Mesenchymal stem cell (in vitro differentiated cells and primary cell): ENCODE results near the gene TIPIN.
A peak's percentile ranks its signal among the peaks of the same experiment; 100 is the strongest.
"Not testable (repeated sequence)": the region's sequence is repeated elsewhere in the genome, so short reads cannot be mapped to it uniquely, and the experiment has no call there.

Source experiments
- DNase-seq: peaks from one replicate; pipeline ENCODE4 v3.0.0-alpha.2; 2013
- H2AFZ ChIP-seq: one replicate; pipeline ENCODE4 v1.6.1; 2013; ENCODE audit warnings: low read depth, mild to moderate bottlenecking, control low read depth, inconsistent platforms, low read length, moderate library complexity
- H2AK5ac ChIP-seq: 2 replicates; pipeline ENCODE4 v1.6.1; 2013; ENCODE audit warnings: low read length, moderate library complexity, mild to moderate bottlenecking, inconsistent platforms; ENCODE audit not compliant: severe bottlenecking
- H2BK120ac ChIP-seq: one replicate; pipeline ENCODE4 v1.6.1; 2013; ENCODE audit warnings: low read depth, mild to moderate bottlenecking, inconsistent platforms, low read length, moderate library complexity
- H2BK12ac ChIP-seq, 2 experiments: one replicate each; pipeline ENCODE4 v1.6.1; 2013; ENCODE audit warnings: inconsistent platforms in 2 of 2, low read length in 2 of 2, mild to moderate bottlenecking in 2 of 2, moderate library complexity in 2 of 2, control low read depth in 1 of 2
- H2BK15ac ChIP-seq: one replicate; pipeline ENCODE4 v1.6.1; 2013; ENCODE audit warnings: mild to moderate bottlenecking, low read depth, inconsistent platforms; ENCODE audit not compliant: poor library complexity, severe bottlenecking
- H2BK5ac ChIP-seq: 2 replicates; pipeline ENCODE4 v1.6.1; 2013; ENCODE audit warnings: low read depth, mild to moderate bottlenecking, low read length, control low read depth, inconsistent platforms; ENCODE audit not compliant: poor library complexity, severe bottlenecking
- H3K14ac ChIP-seq, 2 experiments: one replicate each; pipeline ENCODE4 v1.6.1; 2013; ENCODE audit warnings: inconsistent platforms in 2 of 2, low read length in 2 of 2, control low read depth in 1 of 2, mild to moderate bottlenecking in 1 of 2, moderate library complexity in 1 of 2
- H3K18ac ChIP-seq, 2 experiments: one replicate each; pipeline ENCODE4 v1.6.1; 2013; ENCODE audit warnings: inconsistent platforms in 2 of 2, low read length in 2 of 2, control low read depth in 1 of 2, low read depth in 1 of 2, mild to moderate bottlenecking in 1 of 2
- H3K23ac ChIP-seq, 2 experiments: one replicate each; pipeline ENCODE4 v1.6.1; 2013; ENCODE audit warnings: inconsistent platforms in 2 of 2, low read length in 2 of 2, mild to moderate bottlenecking in 2 of 2, moderate library complexity in 2 of 2, control low read depth in 1 of 2
- H3K27ac ChIP-seq: 2 replicates; pipeline ENCODE4 v1.5.1; 2013; ENCODE audit warnings: mild to moderate bottlenecking, moderate library complexity, low read length, control low read depth, inconsistent platforms; ENCODE audit not compliant: poor library complexity, severe bottlenecking
- H3K27me3 ChIP-seq, 2 experiments: 2 replicates each; pipeline versions ENCODE4 v1.6.1 to v1.7.0; 2013; ENCODE audit warnings: low read length in 2 of 2, mild to moderate bottlenecking in 2 of 2, moderate library complexity in 2 of 2, control low read depth in 1 of 2, inconsistent platforms in 1 of 2; ENCODE audit not compliant: control insufficient read depth in 1 of 2, insufficient read depth in 1 of 2
- H3K36me3 ChIP-seq, 2 experiments: 2 replicates each; pipeline versions ENCODE4 v1.6.1 to v1.7.0; 2013; ENCODE audit warnings: low read length in 2 of 2, control low read depth in 1 of 2, inconsistent platforms in 1 of 2, low read depth in 1 of 2, mild to moderate bottlenecking in 1 of 2; ENCODE audit not compliant: insufficient read depth in 2 of 2, control insufficient read depth in 1 of 2
- H3K4ac ChIP-seq, 2 experiments: one replicate each; pipeline ENCODE4 v1.6.1; 2013; ENCODE audit warnings: inconsistent platforms in 2 of 2, low read length in 2 of 2, mild to moderate bottlenecking in 2 of 2, moderate library complexity in 2 of 2, control low read depth in 1 of 2, low read depth in 1 of 2
- H3K4me1 ChIP-seq: 2 replicates; pipeline ENCODE4 v1.6.1; 2013; ENCODE audit warnings: low read depth, low read length, control low read depth; ENCODE audit not compliant: control insufficient read depth, insufficient read depth
- H3K4me2 ChIP-seq: 2 replicates; pipeline ENCODE4 v1.6.1; 2013; ENCODE audit warnings: low read length, mild to moderate bottlenecking, inconsistent platforms; ENCODE audit not compliant: poor library complexity, severe bottlenecking
- H3K4me3 ChIP-seq, 2 experiments: 2 replicates each; pipeline versions ENCODE4 v1.5.1 to v1.7.0; 2013; ENCODE audit warnings: low read length in 2 of 2, mild to moderate bottlenecking in 2 of 2, control low read depth in 1 of 2, low read depth in 1 of 2; ENCODE audit not compliant: insufficient read depth in 1 of 2
- H3K79me1 ChIP-seq: replicated peaks from 2 replicates; pipeline ENCODE4 v1.6.1; 2013; ENCODE audit warnings: mild to moderate bottlenecking, control low read depth, low read length, inconsistent platforms; ENCODE audit not compliant: poor library complexity, severe bottlenecking
- H3K9ac ChIP-seq: 2 replicates; pipeline ENCODE4 v1.7.0; 2013; ENCODE audit warnings: mild to moderate bottlenecking, low read length, moderate library complexity
- H3K9me3 ChIP-seq: 2 replicates; pipeline ENCODE4 v1.7.0; 2013; ENCODE audit warnings: mild to moderate bottlenecking, low read length; ENCODE audit not compliant: control insufficient read depth
- H4K8ac ChIP-seq: one replicate; pipeline ENCODE4 v1.6.1; 2013; ENCODE audit warnings: inconsistent platforms, mild to moderate bottlenecking, low read length, moderate library complexity
- H4K91ac ChIP-seq: one replicate; pipeline ENCODE4 v1.6.1; 2013; ENCODE audit warnings: mild to moderate bottlenecking, low read length, inconsistent platforms
- WGBS: methylation state at CpG from one replicate; pipeline ENCODE4 v1.1.7; 2013; ENCODE audit warnings: mixed read lengths; 5-methylcytosine and 5-hydroxymethylcytosine counted together

TIPIN gene

DNA sequence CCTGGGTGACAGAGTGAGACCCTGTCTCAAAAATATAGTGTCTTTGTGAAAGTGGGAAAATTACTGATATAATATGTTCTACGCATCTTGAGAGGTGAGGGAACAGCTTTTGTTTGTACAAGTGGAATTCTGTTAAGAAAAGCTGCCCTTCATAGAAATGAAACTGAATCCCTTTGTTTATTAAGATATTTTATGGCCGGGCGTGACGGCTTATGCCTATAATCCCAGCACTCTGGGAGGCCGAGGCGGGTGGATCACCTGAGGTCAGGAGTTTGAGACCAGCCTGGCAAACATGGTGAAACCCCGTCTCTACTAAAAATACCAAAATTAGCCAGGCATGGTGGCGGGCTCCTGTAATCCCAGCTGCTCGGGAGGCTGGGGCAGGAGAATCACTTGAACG, 52.1 kb downstream of the TIPIN start:
- peaks cover 5 to 24% of the 10 kb centered on the region in 2 experiments for H3K36me3 ChIP-seq
- H2BK12ac ChIP-seq, H3K18ac ChIP-seq, H3K9ac ChIP-seq, H3K27me3 ChIP-seq, H2BK120ac ChIP-seq, H3K9me3 ChIP-seq, H3K4ac ChIP-seq, H3K4me1 ChIP-seq, DNase-seq, H2BK15ac ChIP-seq, H3K27ac ChIP-seq, H2AFZ ChIP-seq, H2BK5ac ChIP-seq, H4K91ac ChIP-seq, H3K14ac ChIP-seq, H3K4me2 ChIP-seq, H2AK5ac ChIP-seq, H3K4me3 ChIP-seq, H3K79me1 ChIP-seq, H4K8ac ChIP-seq, H3K23ac ChIP-seq: not testable (repeated sequence)
- 97% methylated on average over 9 of the region's 10 CpGs for WGBS

DNA sequence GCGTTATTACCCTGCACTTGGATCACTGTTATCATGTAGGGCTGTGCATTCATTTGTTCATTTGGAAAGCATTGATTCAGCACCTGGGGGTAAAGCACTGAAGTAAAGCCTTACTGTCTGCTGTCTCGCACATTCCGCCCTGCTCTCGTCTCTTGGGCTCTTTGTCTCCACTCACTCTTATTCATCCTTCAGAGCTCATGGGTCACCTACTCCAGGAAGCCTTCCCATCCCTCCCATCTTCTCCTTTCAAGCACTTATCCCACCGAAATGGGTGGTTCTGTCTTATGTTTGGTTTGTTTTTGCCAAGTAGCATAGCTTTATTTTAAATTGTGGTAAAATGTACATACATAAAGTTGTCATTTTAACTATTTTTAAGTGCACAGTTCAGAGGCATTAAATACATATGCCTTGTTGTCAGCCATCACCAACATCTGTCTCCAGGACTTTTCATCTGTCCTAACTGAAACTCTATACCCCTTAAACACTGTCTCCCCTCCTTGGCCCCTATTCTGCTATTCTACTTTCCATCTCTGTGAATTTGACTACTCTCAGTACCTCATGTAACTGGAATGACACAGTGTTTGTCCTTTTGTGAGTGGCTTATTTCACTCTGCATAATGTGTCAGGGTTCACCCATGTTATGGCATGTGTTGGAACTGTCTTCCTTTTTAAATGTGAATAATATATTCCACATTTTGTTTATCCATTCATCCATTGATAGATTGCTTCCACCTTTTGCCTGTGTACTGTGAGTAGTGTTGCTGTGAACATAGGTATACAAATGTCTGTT, 53.8 kb downstream of the TIPIN start:
- no peak overlapping the region for H4K8ac ChIP-seq
- no peak overlapping the region for H4K91ac ChIP-seq
- peaks cover 12 to 15% of the 10 kb centered on the region in 2 experiments for H3K36me3 ChIP-seq
- no peak overlapping the region for H3K14ac ChIP-seq
- no peak overlapping the region for H2BK15ac ChIP-seq
- H3K79me1 ChIP-seq = peaks cover 15% of the 10 kb centered on the region
- no peak overlapping the region for H2BK5ac ChIP-seq
- H2BK12ac ChIP-seq = no peak overlapping the region
- no peaks in the 10 kb centered on the region for H3K9me3 ChIP-seq
- no peak overlapping the region for H3K23ac ChIP-seq
- no peak overlapping the region for H3K18ac ChIP-seq
- H3K4me1 ChIP-seq = peaks cover 3% of the 10 kb centered on the region
- no peak overlapping the region for H3K27ac ChIP-seq
- H2AK5ac ChIP-seq = no peak overlapping the region
- H3K4ac ChIP-seq = no peak overlapping the region
- WGBS = 100% methylated on average over 4 of the region's 5 CpGs
- no peak overlapping the region for H3K4me2 ChIP-seq
- H3K9ac ChIP-seq = peak overlapping the region; percentile 57
- no peak overlapping the region for H2BK120ac ChIP-seq
- DNase-seq = no peak
- no peak overlapping the region for H2AFZ ChIP-seq
- no peak overlapping the region for H3K4me3 ChIP-seq
- no peaks in the 10 kb centered on the region for H3K27me3 ChIP-seq

DNA sequence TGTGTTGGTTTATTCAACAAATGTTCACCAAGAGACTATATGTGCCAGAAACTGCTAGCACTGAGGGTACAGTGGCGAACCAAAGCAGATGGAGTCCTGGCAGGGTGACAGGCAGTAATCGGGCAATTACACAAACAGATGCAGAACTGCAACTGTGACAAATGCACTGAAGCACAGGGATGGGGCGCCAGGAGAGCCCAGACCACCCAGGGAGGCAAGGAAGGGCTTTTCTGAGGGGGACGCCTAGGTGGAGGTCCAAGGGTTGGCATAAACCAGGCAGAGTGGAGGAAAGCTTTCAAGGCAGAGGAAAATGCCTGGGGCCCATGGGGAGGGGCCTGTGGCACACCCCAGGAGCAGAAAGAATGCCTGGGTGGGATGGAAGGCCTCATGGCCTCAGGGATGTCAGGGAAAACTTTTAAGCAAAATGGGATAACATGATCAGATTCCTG, 57.7 kb downstream of the TIPIN start:
- H3K9me3 ChIP-seq = no peaks in the 10 kb centered on the region
- H3K23ac ChIP-seq = no peak overlapping the region
- no peaks in the 10 kb centered on the region for H3K27me3 ChIP-seq
- no peak overlapping the region for H3K9ac ChIP-seq
- H2BK5ac ChIP-seq = no peak overlapping the region
- no peak overlapping the region for H4K8ac ChIP-seq
- H3K27ac ChIP-seq = no peak overlapping the region
- no peak overlapping the region for H2BK120ac ChIP-seq
- no peak overlapping the region for H4K91ac ChIP-seq
- WGBS = 94% methylated on average over 4 of the region's 4 CpGs
- H3K14ac ChIP-seq = peak overlapping the region in 1 of 2 experiments; percentile 32
- no peak overlapping the region for H3K4me2 ChIP-seq
- H3K79me1 ChIP-seq = peaks cover 20% of the 10 kb centered on the region
- no peak for DNase-seq
- H3K4ac ChIP-seq = no peak overlapping the region
- H3K18ac ChIP-seq = no peak overlapping the region
- H3K4me3 ChIP-seq = no peak overlapping the region
- H2AK5ac ChIP-seq = no peak overlapping the region
- peaks cover 4 to 9% of the 10 kb centered on the region in 2 experiments for H3K36me3 ChIP-seq
- H2BK12ac ChIP-seq = no peak overlapping the region
- no peak overlapping the region for H2BK15ac ChIP-seq
- peaks cover 9% of the 10 kb centered on the region for H3K4me1 ChIP-seq
- H2AFZ ChIP-seq = no peak overlapping the region

GRCh38 chr15:66296186-66296585, 60.3 kb downstream of the TIPIN start:
- Histone ChIP-seq H2BK5ac (no peak overlapping the region), H3K18ac (no peak overlapping the region), H3K4me1 (peaks cover 11% of the 10 kb centered on the region), H2BK15ac (no peak overlapping the region), H2AFZ (no peak overlapping the region), H3K14ac (no peak overlapping the region), H2BK12ac (no peak overlapping the region), H2AK5ac (no peak overlapping the region), H2BK120ac (no peak overlapping the region), H3K27ac (no peak overlapping the region), H4K91ac (no peak overlapping the region), H3K27me3 (no peaks in the 10 kb centered on the region), H3K79me1 (peaks cover 15% of the 10 kb centered on the region), H3K36me3 (peaks cover 4 to 6% of the 10 kb centered on the region in 2 experiments), H3K9ac (no peak overlapping the region), H4K8ac (no peak overlapping the region), H3K4me2 (no peak overlapping the region), H3K4me3 (no peak overlapping the region), H3K23ac (no peak overlapping the region), H3K4ac (no peak overlapping the region), H3K9me3 (no peaks in the 10 kb centered on the region)
- no peak for DNase-seq
- WGBS = 67% methylated on average over 2 of the region's 5 CpGs
